Activated T-helper 2 cell treated with anti-CD3 and anti-CD28 coated beads, Interferon-gamma antibody, Interleukin-2, Interleukin-4, amounts not matched to agents 10 μg/mL and 5 μg/mL and 100 μg/mL, durations not matched to agents 14 hours and 24 hours and 36 hours (primary cell): ENCODE results near the gene ATF6B. TPM values are rescaled to one million over a fixed set of nuclear protein-coding genes. Genes with fewer than 3 reads are reported as not detected.
"Not testable (repeated sequence)": the region's sequence is repeated elsewhere in the genome, so short reads cannot be mapped to it uniquely, and the experiment has no call there.

ENCODE experiments used
- DNase-seq: peaks from one replicate; pipeline ENCODE4 v3.0.0; 2021; ENCODE audit warnings: low spot score
- H3K27ac Mint-ChIP-seq: one replicate; pipeline ENCODE4 v1.8.0; 2021; ENCODE audit warnings: mixed read lengths
- H3K27me3 Mint-ChIP-seq: one replicate; pipeline ENCODE4 v1.8.0; 2021; ENCODE audit warnings: low read depth, mixed read lengths
- H3K36me3 Mint-ChIP-seq: one replicate; pipeline ENCODE4 v1.8.0; 2021; ENCODE audit warnings: low read depth, mixed read lengths
- H3K4me1 Mint-ChIP-seq: one replicate; pipeline ENCODE4 v1.8.0; 2021; ENCODE audit warnings: low read depth, mixed read lengths
- H3K4me3 Mint-ChIP-seq: one replicate; pipeline ENCODE4 v1.8.0; 2021; ENCODE audit warnings: low read depth, mild to moderate bottlenecking, moderate library complexity, mixed read lengths
- H3K9me3 Mint-ChIP-seq: one replicate; pipeline ENCODE4 v1.8.0; 2021; ENCODE audit warnings: mixed read lengths
- intact Hi-C: fragments of 100-400 bp; cut with micrococcal nuclease; formaldehyde crosslinking; loops from one replicate; pipeline ENCODE4 v1.15.1; 2023
- total RNA-seq: library from RNA; stranded (reverse); gene quantifications from 2 replicates; pipeline ENCODE4 v1.2.3, GENCODE V29; 2022

Gene ATF6B
- total RNA-seq, 1 donor from 2014 or later = 91.2 TPM

DNA sequence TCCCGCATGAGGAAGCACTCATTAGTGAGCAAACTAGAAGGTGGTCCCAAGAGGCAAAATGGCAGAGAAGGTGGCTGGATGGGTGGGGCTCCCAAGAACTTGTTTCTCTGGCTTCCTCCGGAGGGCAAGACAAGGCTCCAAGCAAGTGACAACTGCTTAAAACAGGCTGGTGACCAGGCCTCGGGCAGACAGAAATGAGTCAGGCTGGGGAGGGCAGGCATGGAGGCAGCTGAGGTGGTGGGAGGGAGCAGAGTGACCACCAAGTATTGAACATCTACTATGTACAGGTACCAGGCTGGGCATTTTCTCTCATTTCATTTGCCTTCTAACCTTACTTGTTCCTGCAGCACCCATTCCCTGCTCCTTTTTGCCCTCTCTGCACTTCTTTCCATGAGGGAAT lies 52.3 kb downstream of the ATF6B start:
- no peak overlapping the region for H3K27ac Mint-ChIP-seq
- no peaks in the 10 kb centered on the region for H3K4me1 Mint-ChIP-seq
- H3K4me3 Mint-ChIP-seq = no peak overlapping the region
- H3K9me3 Mint-ChIP-seq = no peaks in the 10 kb centered on the region
- H3K27me3 Mint-ChIP-seq = peaks cover 15% of the 10 kb centered on the region
- DNase-seq = no peak
- intact Hi-C loops = no loop called here
- H3K36me3 Mint-ChIP-seq = no peaks in the 10 kb centered on the region

DNA sequence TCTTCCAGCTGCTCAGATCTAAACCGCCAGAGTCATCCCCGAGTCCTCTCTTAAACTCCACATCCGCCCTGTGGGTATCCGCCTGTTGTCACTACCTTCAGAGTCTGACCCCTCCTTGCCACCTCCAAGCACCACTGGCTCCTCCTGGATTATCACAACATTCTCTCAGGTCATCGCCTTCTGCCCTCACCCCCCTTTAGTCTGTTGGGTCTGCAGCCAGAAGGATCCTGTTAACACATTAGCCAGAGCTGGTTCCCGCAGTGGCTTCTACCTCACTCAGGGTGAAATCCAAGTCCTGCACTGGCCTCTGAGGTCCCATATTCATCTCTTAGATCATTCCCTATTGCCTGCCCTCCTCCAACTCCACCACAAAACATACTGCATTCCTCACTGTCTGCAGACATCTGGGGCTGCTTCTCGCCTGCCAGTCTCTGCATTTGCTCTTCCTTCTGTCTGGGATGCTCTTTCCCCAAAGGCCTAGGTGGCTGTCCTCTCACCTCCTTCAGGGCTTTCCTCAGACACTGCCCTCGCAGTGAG lies 53.0 kb downstream of the ATF6B start:
- H3K27me3 Mint-ChIP-seq = peaks cover 10% of the 10 kb centered on the region
- DNase-seq = no peak
- H3K4me3 Mint-ChIP-seq = no peak overlapping the region

DNA sequence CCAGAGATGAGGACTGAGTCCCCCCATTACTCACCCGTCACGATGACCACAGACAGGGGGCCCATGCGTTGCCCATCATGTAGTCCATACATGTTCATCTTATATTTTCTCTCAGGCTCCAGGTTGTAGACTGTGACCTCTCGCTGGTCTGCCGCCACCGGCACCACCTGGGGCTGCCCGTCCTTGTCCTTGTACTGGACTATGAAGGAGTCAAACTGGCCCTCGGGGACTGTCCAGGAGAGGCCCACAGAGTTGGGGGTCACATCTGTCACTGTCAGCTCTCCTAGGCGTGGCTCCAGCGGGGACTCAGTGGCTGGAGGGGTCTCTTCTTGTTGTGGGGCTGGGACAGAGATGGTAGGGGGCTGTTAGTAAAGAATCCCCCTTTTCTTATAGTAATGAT lies 54.4 kb downstream of the ATF6B start:
- no peak overlapping the region for H3K4me3 Mint-ChIP-seq
- H3K27me3 Mint-ChIP-seq = peaks cover 10% of the 10 kb centered on the region
- H3K4me1 Mint-ChIP-seq = no peaks in the 10 kb centered on the region
- H3K9me3 Mint-ChIP-seq = no peaks in the 10 kb centered on the region
- H3K27ac Mint-ChIP-seq = no peak overlapping the region
- H3K36me3 Mint-ChIP-seq = no peaks in the 10 kb centered on the region
- no peak for DNase-seq
- intact Hi-C loops = no loop called here

More for the DNA sequence above, 53.0 kb downstream of the ATF6B start:
- Mint-ChIP-seq H3K36me3 (no peaks in the 10 kb centered on the region), H3K4me1 (no peaks in the 10 kb centered on the region), H3K27ac (no peak overlapping the region), H3K9me3 (no peaks in the 10 kb centered on the region)
- intact Hi-C loops = no loop called here

DNA sequence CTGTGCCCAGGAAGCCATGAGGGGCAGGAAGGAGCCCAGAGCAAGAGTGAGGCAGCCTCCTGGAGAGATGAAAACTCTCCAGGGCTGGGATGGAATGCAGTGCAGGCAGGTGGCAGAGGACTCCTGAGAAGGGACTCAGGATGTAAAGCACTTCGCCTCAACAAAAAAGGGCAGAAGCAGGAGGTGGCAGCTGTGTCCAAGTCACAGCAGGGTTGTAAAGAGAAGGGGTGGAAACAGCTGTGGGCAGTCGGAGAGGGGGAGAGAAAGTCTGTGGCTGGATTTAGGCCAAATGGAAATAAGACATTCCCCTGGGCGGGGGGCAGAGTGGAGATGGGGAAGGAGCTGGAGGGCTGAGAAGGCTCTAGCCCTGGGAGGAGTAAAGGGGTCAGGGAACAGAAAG lies 54.9 kb downstream of the ATF6B start:
- intact Hi-C loops = no loop called here
- Mint-ChIP-seq H3K27me3 (peaks cover 10% of the 10 kb centered on the region), H3K4me3 (no peak overlapping the region), H3K4me1 (no peaks in the 10 kb centered on the region), H3K36me3 (no peaks in the 10 kb centered on the region), H3K9me3 (no peaks in the 10 kb centered on the region), H3K27ac (no peak overlapping the region)
- DNase-seq = no peak

DNA sequence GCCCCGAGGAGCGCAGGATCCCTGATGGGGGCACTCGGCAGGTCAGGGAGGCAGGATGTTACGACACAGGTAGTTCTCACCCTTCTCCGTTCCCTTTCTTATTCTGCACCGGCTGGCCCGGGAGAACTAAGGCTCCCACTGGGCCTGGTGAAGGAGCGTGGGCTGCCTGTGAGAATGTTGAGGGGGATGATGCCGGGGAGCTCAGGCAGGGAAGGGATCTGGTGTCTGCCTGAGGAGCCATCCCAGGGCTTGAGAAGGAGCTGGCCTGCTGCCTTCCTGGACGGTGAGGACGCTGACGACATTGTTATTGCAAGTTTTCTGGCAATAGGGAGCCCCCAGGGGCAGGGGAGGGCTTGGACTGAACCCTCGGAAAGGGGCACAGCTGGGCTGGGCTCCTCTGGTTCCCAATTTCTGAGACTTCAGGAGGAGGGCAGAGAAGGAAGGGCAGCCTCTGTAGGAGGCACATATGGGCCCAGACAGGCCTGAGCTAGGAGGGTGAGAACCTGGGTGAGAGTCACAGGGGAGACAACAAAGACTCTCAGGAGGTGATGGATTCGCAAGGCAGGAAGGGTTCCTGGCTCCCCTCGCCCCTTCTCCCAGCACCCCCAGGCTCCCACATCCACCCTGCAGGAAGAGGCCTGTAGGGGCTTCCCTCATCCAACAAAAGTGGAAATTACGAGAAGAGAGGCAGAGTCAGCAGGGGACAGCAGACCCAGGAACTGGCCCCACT lies 57.1 kb downstream of the ATF6B start:
- no peak for DNase-seq
- intact Hi-C loops = no loop called here
- no peak overlapping the region for H3K4me3 Mint-ChIP-seq

DNA sequence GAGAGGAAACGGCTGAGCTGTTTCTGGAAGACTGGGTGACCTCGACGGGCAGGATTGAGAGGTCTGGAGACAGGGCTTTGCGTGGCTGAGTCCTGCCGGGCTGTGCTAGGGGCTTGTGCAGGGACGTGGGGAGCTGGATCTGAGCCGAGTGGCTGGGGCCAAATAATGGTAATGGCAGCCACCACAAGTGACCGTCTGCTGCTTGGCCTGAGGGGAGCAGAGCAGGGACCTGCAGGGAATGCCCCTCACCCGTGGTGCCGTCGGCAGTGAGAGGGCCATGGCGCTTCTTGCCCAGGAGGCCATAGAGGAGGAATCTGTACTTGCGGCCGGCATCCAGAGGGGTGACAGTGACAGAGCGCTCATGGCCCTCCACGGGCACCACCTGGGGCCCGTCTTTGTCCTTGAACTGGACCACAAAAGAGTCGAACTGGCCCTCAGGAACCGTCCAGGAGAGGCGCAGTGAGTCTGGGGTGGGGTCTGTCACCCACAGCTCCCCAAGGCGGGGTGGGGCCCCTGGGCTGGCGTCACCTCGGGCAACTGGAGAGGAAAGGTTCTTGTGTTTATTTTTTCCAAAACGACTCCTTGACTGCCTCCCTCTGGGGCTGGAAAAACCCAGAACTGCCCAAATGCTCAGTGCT lies 58.0 kb downstream of the ATF6B start:
- Mint-ChIP-seq H3K4me1 (peaks cover 3% of the 10 kb centered on the region), H3K9me3 (no peaks in the 10 kb centered on the region), H3K27me3 (peaks cover 5% of the 10 kb centered on the region), H3K4me3 (no peak overlapping the region), H3K36me3 (no peaks in the 10 kb centered on the region), H3K27ac (no peak overlapping the region)
- intact Hi-C loops = no loop called here
- no peak for DNase-seq

More for the DNA sequence above, 57.1 kb downstream of the ATF6B start:
- Mint-ChIP-seq H3K36me3 (no peaks in the 10 kb centered on the region), H3K27me3 (peaks cover 8% of the 10 kb centered on the region), H3K27ac (no peak overlapping the region), H3K4me1 (no peaks in the 10 kb centered on the region), H3K9me3 (no peaks in the 10 kb centered on the region)

DNA sequence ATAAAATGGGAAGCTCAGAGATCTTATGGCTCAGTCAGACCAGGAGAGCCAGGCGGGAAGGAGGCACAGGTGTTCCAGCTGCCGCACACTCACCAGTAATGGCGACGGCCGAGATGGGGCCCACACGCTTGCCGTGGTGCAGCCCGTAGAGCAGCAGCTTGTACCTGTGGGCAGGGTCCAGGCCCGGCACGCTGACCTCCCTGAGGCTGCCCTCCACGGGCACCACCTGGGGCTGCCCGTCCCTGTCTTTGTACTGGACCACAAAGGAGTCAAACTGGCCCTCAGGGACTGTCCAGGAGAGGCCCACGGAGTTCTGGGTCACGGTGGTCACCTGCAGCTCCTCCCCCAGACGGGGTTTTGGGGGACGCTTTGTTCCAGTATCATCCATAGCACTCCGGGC lies 58.6 kb downstream of the ATF6B start:
- DNase-seq = no peak
- Mint-ChIP-seq H3K36me3 (no peaks in the 10 kb centered on the region), H3K27ac (no peak overlapping the region), H3K9me3 (no peaks in the 10 kb centered on the region), H3K4me3 (no peak overlapping the region), H3K4me1 (peaks cover 4% of the 10 kb centered on the region), H3K27me3 (peaks cover 4% of the 10 kb centered on the region)
- intact Hi-C loops = no loop called here

DNA sequence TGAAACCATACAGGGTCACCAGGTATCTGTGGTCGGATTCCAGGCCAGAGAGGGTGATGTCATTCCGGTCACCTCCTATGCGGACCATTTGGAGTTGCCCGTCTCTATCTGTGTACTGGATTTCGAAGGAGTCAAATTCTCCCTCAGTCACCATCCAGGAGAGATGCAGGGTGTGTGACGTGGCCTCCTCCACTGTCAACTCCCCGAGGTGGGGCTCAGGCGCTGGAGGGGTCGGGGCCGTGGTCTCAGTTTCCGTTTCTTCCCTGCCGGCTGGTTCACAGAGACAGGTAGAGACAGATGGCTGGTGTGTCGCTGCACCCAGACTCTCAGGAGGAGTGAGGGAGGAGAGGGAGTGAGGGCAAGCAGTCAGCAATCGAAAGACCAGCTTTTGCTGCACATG lies 59.2 kb downstream of the ATF6B start:
- intact Hi-C loops = no loop called here
- peaks cover 4% of the 10 kb centered on the region for H3K4me1 Mint-ChIP-seq
- no peak overlapping the region for H3K27ac Mint-ChIP-seq
- H3K36me3 Mint-ChIP-seq = no peaks in the 10 kb centered on the region
- DNase-seq = no peak
- no peaks in the 10 kb centered on the region for H3K9me3 Mint-ChIP-seq
- peaks cover 5% of the 10 kb centered on the region for H3K27me3 Mint-ChIP-seq
- no peak overlapping the region for H3K4me3 Mint-ChIP-seq

DNA sequence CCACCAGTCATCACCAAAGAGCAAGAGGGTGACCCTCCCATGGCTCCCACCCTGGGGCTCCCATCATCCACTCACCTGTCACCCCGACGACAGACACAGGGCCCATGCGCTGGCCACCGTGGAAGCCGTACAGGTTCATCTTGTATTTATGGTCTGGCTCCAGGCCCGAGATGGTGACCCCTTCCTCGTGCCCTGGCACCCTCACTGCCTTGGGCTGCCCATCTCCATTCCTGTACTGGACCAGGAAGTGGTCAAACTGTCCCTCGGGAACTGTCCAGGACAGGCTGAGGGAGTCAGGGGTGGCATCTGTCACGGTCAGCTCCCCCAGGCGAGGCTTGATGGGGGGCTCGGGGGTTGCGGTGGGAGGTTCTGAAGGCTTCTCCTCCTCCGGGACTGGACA lies 59.7 kb downstream of the ATF6B start:
- H3K27ac Mint-ChIP-seq, H3K4me3 Mint-ChIP-seq: not testable (repeated sequence)

DNA sequence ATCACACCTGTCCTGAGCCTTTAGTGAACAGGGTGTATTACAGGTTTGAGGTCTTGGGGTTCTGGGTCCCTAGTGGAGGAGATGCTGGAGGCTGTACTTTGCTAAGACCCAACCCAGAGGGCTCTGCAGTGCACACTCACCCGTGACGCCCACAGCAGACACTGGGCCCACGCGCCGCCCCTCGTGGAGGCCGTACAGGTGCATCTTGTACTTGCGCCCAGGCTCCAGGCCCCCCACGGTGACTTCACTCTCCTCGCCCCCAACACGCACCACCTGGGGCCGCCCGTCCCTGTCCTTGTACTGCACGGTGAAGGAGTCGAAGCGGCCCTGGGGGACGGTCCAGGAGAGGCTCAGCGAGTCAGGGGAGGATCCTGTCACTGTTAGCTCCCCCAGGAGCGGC lies 60.5 kb downstream of the ATF6B start:
- H3K9me3 Mint-ChIP-seq, H3K27ac Mint-ChIP-seq, intact Hi-C loops, H3K27me3 Mint-ChIP-seq, H3K36me3 Mint-ChIP-seq, DNase-seq, H3K4me3 Mint-ChIP-seq, H3K4me1 Mint-ChIP-seq: not testable (repeated sequence)

More for the DNA sequence above, 59.7 kb downstream of the ATF6B start:
- H3K27me3 Mint-ChIP-seq, H3K4me1 Mint-ChIP-seq, intact Hi-C loops, H3K36me3 Mint-ChIP-seq, DNase-seq, H3K9me3 Mint-ChIP-seq: not testable (repeated sequence)

Other genes starting within 250 kb of the ATF6B start
- 0.18 TPM in 1 of 2 replicates, not detected in the other for gene SLC44A4, start 249.2 kb downstream of the ATF6B start, total RNA-seq
- 76.3 and 76.5 TPM in 2 replicates for gene EHMT2, start 230.5 kb downstream of the ATF6B start, total RNA-seq
- 4.8 and 4.9 TPM in 2 replicates for gene ZBTB12, start 226.2 kb downstream of the ATF6B start, total RNA-seq
- gene C2, start 200.5 kb downstream of the ATF6B start, total RNA-seq = 1.1 and 1.4 TPM in 2 replicates
- gene CFB, start 182.2 kb downstream of the ATF6B start, total RNA-seq = 0.16 TPM in 1 of 2 replicates, not detected in the other
- gene NELFE, start 169.3 kb downstream of the ATF6B start, total RNA-seq = 81.2 and 82.0 TPM in 2 replicates
- gene SKIC2, start 169.1 kb downstream of the ATF6B start, total RNA-seq = 93.7 and 99.5 TPM in 2 replicates
- gene DXO, start 156.1 kb downstream of the ATF6B start, total RNA-seq = 15.7 and 16.6 TPM in 2 replicates
- gene C4A, start 146.2 kb downstream of the ATF6B start, total RNA-seq = 2.6 and 3.1 TPM in 2 replicates
- gene C4B, start 113.5 kb downstream of the ATF6B start, total RNA-seq = 2.9 and 4.2 TPM in 2 replicates
- 0.25 and 0.39 TPM in 2 replicates for gene CYP21A2, start 89.8 kb downstream of the ATF6B start, total RNA-seq
- 4.3 and 5.0 TPM in 2 replicates for gene TNXB, start 18.9 kb downstream of the ATF6B start, total RNA-seq
- gene FKBPL, start 2.0 kb upstream of the ATF6B start, total RNA-seq = 5.0 and 5.8 TPM in 2 replicates
- gene PRRT1, start 23.7 kb upstream of the ATF6B start, total RNA-seq = 0.27 TPM in 1 of 2 replicates, not detected in the other
- 11.5 and 12.7 TPM in 2 replicates for gene PPT2, start 25.9 kb upstream of the ATF6B start, total RNA-seq
- gene EGFL8, start 36.3 kb upstream of the ATF6B start, total RNA-seq = 9.5 and 11.5 TPM in 2 replicates
- 32.0 and 32.9 TPM in 2 replicates for gene AGPAT1, start 47.8 kb upstream of the ATF6B start, total RNA-seq
- gene RNF5, start 50.2 kb upstream of the ATF6B start, total RNA-seq = 61.9 and 63.8 TPM in 2 replicates
- 18.5 and 20.9 TPM in 2 replicates for gene AGER, start 56.0 kb upstream of the ATF6B start, total RNA-seq
- gene PBX2, start 62.0 kb upstream of the ATF6B start, total RNA-seq = 80.8 and 85.2 TPM in 2 replicates
- gene GPSM3, start 64.4 kb upstream of the ATF6B start, total RNA-seq = 84.2 and 90.7 TPM in 2 replicates
- gene NOTCH4, start 95.8 kb upstream of the ATF6B start, total RNA-seq = 0.48 and 0.52 TPM in 2 replicates
- not detected in 2 replicates for gene TSBP1, start 243.7 kb upstream of the ATF6B start, total RNA-seq